NCI-H2107 treated with DMSO at 0.1 percent for 48 hours (cell line): ENCODE measurements around the gene ZNF37A.
"Not testable (repeated sequence)": the region's sequence is repeated elsewhere in the genome, so short reads cannot be mapped to it uniquely, and the experiment has no call there.

Source experiments
- DNase-seq: peaks from one replicate; lab custom pipeline; 2025; ENCODE audit not compliant: unreplicated experiment; lab: John Stamatoyannopoulos, UW

ZNF37A gene

DNA sequence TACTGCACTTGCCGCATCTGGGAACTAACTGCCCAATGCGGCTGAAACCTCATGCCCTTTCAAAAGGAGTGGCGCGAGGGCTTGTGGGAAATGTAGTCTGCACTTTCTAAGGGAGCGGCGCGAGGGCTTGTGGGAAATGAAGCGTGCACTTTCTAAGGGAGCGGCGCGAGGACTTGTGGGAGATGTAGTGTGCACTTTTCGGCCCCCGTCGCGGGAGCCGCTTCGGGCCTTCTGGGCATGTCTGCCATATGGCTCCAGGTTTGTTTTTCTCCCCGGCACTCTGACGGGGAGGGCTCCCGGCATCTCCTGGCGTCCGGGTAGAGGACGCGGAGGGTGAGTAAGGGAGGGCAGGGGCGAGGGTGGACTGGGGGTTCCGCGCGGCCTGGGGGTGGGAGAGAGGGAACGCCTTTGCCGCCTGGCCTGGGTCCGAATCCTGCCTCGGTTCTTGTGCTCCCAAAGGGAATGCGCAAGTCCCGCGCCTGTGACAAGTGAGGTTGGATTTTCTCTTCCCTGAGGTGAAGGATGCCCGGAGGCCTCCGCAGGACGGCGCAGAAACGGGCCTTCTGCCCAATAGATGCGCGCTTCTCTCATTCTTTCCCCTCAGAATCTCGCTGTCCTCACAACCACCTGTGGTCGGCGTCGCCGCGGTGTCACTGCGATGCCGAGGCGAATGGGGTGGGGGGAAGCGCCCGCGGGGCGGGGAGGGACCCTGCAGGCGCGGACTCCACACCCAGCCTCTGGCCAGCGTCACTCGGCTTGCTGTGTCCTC, at the start of gene ZNF37A:
Gene ZNF37A (plus strand): TSS at position 180 of the 769 bp plus-strand sequence. CDS start 2,281 bp downstream, outside the sequence.
- DNase-seq, result peak; percentile 81

DNA sequence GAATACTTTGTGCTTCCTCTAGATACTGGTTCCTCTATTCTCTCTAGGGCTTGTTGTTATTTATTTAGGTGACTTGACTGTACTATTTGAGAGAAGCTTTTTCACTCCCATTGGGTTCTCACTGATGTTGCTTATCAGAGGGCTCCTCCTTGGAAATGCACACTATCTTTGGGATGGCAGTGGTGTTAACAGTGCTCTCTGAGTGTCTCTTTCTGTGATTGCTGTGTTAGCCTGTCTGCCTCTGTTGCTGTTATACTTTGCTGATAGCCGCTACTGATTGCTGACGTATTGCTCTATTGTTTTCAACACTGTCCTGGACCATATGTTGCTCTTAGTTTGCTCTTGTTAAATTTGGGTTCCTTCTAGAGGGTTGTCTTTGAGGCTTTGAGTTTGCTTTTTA, 49.0 kb upstream of the ZNF37A start:
- DNase-seq, result no peak

DNA sequence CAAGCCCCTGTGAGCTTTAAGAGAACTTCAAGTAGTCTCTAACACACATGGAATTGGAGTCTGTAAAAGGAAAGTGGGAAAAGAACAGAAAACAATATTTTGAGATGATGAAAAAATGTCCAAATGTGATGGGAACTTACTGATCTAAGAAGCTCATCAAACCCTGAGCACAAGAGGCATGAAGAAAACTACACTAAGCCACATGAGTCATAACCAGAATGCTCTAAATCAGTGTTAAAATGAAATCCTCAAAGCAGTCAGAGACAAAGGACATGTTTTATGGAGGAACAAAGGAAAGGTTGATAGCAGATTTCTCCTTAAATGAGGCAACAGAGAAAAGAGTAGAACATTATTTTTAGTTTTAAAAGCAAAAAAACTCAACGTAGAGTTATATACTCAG, 46.5 kb upstream of the ZNF37A start:
- no peak for DNase-seq

DNA sequence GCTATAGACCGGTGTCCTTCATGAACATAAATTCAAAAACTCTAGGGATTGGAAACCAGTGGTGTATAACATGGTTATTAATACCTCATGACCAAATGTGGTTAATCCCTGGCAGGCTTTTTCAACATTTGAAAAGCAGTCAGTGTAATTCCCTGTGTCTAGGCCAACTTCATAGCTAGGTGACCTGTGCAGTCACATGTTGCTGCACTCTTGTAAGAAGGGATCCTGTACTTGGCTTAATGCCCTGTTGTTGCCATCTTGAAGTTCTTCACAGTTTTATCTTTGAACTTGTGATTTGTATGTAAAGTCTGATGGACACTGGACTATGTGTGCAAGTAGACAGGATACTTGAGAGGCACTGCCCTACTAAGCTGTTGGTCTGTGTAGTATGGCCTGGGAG, 43.9 kb upstream of the ZNF37A start:
- no peak for DNase-seq

DNA sequence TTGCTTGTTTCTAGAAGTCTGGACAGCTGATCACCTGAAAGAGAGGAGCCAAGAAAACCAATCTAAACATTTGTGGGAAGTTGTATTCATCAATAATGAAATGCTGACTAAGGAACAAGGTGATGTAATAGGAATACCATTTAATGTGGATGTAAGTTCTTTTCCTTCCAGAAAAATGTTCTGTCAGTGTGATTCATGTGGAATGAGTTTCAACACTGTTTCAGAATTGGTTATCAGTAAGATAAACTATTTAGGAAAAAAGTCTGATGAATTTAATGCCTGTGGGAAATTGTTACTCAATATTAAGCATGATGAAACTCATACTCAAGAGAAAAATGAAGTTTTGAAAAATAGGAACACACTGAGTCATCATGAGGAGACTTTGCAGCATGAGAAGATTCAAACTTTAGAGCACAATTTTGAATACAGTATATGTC, 39.8 kb upstream of the ZNF37A start:
- DNase-seq, result no peak

DNA sequence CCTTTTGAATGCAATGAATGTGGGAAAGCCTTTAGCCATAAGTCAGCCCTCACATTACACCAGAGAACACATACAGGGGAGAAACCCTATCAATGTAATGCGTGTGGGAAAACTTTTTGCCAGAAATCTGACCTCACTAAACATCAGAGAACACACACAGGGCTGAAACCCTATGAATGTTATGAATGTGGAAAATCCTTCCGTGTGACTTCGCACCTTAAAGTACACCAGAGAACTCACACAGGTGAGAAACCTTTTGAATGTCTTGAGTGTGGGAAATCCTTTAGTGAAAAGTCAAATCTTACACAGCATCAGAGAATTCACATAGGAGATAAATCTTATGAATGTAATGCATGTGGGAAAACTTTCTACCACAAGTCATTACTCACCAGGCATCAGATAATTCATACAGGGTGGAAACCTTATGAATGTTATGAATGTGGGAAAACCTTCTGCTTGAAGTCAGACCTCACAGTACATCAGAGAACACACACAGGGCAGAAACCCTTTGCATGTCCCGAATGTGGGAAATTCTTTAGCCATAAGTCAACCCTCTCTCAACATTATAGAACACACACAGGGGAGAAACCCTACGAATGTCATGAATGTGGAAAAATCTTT, 38.8 kb upstream of the ZNF37A start:
- DNase-seq, result not testable (repeated sequence)

DNA sequence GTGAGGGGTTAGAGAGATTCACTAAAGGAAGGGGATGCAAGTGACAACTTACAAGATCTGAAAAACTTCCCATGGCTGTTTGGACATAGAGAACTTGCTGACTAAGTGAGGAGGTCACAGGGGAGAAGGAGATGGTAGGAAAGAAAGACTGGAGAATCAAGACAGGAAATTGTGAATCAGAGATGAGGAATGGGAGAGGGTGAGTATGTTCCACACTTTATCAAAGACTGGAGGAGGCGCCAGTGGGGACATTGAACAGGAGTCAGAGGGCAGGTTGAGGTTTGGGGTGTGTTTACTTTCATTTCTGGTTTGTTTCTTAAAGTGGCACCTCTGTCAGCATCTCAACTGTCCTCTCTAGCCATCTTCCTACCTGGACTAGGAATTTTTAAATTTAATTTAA, 24.5 kb upstream of the ZNF37A start:
- not testable (repeated sequence) for DNase-seq

DNA sequence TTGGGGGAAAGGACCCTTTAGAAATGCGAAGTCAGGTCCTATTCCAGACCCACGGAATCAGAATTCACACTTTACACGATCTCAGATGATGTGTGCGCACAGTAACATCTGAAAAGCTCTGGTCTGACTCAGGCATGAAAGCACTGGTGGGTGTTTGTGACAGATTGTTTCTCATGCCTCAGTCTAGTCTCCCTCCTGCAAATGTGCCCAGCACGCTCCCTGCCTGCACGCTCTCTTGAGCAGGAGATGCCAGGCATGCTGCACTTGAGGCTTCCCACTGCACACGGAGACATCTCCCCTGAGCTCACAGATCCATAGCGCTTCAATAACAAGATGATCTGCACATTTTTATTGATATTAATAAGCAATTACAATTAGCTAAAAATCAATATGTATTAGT, 23.6 kb upstream of the ZNF37A start:
- no peak for DNase-seq

DNA sequence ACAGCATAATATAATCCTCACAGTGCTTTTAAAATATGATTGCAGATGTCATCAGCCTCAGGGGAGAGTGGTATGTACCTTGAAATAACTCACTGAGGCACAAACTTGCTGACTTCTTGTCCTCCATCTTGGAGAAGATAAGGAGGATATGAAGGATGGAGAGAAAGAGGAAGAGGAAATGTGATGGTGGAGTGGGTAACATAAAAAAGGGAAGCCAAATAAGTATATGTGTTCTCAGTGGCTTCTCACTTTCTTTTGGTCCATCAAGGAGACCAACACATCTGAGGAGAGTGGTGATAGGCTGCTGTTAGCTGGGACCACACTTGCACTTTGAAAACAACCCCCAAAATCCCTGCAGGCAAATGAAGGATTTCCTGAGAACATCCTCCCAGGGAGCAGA, 21.6 kb upstream of the ZNF37A start:
- no peak for DNase-seq

DNA sequence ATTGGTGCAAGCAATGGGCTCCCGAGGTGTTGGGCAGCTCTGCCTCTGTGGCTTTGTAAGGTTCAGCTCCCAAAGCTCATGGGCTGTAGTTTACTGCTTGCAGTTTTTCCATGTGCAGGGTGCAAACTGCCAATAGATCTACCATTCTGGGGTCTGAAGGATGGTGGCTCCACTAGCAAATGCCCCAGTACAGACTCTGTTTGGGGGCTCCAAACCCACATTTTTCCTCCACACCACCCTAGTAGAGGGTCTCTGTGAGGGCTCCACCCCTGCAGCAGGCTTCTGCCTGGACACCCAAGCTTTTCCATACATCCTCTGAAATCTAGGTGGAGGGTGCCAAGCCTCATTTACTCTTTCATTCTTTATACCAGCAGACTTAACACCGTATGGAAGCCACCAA, 17.4 kb upstream of the ZNF37A start:
- no peak for DNase-seq

DNA sequence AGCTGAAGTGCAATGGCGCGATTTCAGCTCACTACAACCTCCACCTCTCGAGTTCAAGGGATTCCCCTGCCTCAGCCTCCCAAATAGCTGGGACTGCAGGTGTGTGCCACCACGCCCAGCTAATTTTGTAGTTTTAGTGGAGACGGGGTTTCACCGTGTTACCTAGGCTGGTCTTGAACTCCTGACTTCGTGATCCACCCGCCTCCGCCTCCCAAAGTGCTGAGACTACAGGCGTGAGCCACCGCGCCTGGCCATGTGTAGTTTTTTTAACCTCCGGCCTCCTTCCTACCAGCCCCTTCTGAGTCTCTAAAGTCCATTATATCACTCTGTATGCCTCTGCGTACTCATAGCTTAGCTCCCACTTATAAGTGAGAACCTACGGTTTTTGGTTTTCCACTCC, 819 bp upstream of the ZNF37A start:
- DNase-seq, result not testable (repeated sequence)

DNA sequence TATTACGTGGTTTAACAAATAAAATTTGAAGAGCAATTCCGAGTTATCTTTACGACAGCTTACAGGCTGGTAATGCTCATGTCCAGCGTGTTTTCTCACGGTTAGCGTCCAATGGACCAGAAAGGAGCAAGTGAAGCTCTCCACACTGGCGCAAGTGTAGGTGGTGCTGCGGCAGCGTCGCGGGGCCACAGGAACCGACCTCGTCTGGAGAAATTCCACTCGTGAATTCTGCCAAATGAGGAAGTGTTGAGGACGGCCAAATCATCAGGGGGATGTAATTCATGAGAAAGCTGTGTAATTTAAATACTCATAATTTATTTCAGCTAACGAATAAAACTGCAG, 350 bp upstream of the ZNF37A start:
- DNase-seq, result no peak

DNA sequence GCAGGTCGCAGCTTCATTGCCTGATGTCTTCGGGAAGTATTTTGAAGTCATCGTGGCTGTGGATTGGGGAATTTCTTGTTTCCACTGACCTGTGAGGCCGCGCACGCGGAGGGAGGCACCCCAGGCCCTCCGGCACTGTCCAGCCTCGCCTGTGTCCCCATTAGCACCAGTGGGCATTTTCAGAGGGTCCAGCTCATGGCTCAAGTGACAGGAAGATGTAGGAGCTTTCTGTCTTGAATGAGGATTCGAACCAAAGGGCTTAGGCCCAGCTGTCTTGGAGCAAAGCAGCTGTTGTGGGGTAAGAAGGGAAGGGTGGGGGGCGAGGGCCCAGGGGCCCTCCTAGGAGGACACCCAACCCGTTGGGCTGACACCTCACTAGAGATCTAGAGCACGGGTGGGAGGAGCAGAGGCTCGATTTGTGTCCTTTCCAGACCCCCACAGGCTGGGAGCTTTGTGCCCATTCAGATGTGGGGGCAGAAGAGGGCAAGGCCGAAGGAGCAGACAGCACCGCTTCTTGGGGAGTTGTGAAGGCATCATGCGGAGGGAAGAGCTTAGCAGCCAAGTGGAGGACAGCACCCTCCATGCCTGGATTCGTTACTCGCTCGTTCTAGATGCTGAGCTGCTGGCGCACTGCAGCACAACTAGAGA, 914 bp downstream of the ZNF37A start:
- DNase-seq, result no peak

DNA sequence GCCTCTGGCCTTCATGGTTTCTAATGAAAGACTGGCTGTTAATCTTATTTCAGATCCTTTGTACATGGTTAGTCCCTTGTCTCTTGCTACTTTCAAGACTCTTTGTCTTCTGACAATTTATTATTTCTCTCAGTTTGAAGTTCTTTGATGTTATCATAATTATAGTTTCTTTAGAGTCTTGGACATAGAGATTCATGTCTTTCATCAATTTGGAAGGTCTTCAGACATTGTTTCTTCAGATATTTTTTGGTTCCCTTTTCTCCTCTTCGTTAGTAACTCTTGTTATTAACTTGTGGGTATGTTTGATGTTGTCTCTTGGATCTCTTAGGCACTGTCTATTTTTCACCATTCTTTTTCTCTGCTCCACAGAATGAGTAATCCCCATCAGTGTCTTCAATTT, 8.7 kb downstream of the ZNF37A start:
- DNase-seq, result no peak

DNA sequence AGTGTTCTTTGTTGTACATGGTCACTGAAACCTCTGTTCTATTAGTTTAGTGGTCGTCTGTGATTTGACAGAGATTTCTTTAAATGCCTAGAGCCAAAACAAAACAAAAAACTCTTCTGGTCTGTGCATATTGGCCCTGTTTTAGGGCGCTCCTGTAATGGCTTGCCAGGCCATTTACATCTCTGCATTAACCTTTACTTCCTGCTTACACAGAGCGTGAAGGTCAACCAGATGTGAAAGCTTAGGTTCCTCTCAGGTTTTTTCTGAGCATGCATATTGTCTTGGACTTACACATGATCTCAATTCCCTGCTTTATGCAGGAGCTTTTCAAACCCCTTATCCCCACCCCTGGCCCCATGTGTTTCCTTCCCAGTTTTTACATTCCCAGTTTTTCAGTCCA, 9.6 kb downstream of the ZNF37A start:
- DNase-seq, result no peak

DNA sequence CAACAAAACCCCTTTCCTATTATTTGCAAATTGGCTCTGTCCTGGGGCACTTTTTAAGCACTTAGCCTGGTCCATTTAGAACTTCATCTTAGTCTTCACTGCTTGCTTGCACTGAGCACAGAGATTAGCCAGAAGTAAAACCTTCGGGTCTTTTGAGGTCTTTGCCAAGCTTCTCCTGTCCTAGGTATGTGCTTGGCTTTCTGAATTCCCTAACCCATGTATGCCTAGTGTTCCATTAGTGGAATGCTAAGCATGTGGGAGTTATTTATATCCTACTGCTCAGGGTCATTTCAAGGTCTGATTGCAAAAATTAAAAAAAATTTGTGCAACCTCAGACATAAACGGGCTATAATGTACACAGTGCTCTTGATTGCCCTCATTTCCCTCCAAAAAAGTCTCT, 18.0 kb downstream of the ZNF37A start:
- DNase-seq, result no peak

DNA sequence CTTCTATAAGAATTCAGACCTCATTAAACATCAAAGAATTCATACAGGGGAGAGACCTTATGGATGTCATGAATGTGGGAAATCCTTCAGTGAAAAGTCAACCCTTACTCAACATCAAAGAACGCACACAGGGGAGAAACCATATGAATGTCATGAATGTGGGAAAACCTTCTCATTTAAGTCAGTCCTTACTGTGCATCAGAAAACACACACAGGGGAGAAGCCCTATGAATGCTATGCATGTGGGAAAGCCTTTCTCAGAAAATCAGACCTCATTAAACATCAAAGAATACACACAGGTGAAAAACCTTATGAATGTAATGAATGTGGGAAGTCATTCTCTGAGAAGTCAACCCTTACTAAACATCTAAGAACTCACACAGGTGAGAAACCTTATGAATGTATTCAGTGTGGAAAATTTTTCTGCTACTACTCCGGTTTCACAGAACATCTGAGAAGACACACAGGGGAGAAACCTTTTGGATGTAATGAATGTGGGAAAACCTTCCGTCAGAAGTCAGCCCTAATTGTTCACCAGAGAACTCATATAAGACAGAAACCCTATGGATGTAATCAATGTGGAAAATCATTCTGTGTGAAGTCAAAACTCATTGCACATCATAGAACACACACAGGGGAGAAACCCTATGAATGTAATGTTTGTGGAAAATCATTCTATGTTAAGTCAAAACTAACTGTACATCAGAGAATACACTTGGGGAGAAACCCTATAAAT, 24.1 kb downstream of the ZNF37A start:
- DNase-seq, result no peak

DNA sequence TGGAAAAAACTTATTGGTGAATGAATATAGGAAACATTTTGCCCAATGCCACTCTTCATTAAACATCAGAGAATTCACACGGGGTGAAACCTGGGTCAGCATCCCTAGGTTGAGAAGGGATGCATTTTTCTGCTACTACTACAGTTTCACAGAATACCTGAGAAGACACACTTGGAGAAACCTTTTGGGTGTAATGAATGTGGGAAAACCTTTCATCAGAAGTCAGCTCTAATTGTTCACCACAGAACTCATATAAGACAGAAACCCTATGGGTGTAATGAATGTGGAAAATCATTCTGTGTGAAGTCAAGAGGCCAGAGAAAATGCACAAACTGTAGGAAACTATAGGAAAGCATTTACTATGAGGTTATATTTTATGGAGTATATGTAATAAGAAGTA, 24.9 kb downstream of the ZNF37A start:
- DNase-seq, result no peak

DNA sequence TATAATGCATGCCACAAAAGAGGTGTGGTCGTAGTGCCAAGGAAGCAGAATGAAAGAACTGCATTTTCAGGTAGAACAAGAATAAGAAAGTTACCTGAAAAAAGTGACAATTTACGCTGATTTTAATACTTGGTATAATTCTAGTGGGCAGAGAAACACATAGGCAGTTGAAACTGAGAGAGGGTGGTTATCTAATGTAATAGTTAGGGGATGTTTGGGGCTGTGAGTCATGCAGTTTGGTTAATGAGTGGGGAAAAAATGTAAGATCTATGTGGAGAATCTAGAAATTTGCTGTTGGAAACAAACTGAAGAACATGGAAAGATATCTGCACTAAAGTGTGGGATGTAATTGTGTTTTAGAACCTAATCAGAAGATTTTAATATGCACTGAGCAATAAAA, 33.7 kb downstream of the ZNF37A start:
- DNase-seq, result no peak

DNA sequence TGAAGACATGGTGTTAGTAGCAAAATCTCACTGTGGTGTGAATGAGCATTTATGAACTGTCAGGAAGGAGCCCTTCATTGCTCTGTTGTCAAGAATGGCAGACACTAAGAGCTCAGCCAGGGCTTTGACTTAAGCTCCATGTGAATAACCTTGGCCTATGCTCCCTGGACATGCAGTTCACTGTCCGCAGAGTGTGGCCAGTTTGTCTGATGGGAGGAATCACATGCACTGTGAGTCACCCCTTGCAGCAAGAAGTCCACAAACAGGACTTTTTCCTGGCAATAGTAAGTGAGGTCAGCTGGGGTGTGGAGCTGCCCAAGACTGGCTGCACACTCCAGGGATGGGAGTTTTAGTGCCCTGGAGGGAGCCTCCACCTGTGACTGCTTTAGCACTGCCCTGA, 49.5 kb downstream of the ZNF37A start:
- no peak for DNase-seq

DNA sequence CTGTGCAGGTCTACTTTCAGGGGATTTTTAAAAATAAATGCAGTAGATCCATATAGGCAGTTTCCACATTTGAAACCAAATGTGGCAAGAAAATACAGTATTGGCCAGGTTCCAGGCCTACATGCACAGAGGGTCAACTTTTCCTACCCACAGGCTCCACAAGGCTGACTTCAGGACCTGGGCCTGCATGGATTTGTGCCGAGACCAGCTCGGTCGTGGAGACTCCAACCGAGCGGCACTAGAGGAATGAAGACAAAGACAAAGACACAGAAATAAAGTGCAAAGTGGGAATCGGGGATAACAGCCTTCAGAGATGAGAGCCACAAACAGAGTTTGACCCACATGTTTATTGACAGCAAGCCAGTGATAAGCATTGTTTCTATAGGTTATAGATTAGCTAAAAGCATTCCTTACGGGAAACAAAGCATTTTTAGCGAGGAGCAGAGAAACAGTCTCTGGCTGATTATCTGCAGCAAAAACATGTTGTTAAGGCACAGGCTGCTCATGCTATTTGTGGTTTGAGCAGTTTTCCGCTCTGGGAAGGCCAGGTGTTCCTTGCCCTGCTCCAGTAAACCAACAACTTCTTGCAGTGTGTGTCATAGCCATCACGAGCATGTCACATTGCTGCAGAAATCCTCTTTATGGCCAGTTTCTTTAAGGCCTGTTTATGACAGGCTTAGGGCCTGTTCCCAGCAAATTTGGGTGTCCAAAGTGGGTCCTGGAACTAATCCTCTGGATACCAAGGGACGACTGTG, 52.6 kb downstream of the ZNF37A start:
- no peak for DNase-seq
